RWPE2 (cell line): ENCODE measurements around the gene ARL17B.
A peak's percentile ranks its signal among the peaks of the same experiment; 100 is the strongest.
"Not testable (repeated sequence)": the region's sequence is repeated elsewhere in the genome, so short reads cannot be mapped to it uniquely, and the experiment has no call there.

ENCODE experiments used
- ATAC-seq: fragments of 200-7000 bp; cut with Tn5 transposase; 3 replicates; pipeline ENCODE4 v1.9.1; 2021; ENCODE audit warnings: low read depth
- DNase-seq: peaks from one replicate; pipeline ENCODE4 v3.0.0-alpha.2; 2020; ENCODE audit warnings: low spot score
- H3K27ac ChIP-seq: fragments of 450-650 bp; 2 replicates; pipeline ENCODE4 v1.5.1; 2017; ENCODE audit warnings: mild to moderate bottlenecking; ENCODE audit not compliant: poor library complexity, severe bottlenecking
- H3K27me3 ChIP-seq: fragments of 250-450 bp; sonication (Bioruptor Pico); 2 replicates; pipeline ENCODE4 v1.5.1; 2021; ENCODE audit warnings: mild to moderate bottlenecking, moderate library complexity; ENCODE audit not compliant: insufficient read depth, poor library complexity, severe bottlenecking
- H3K36me3 ChIP-seq: fragments of 250-450 bp; sonication (Bioruptor Pico); 2 replicates; pipeline ENCODE4 v1.5.1; 2020; ENCODE audit warnings: low read depth, mild to moderate bottlenecking, moderate library complexity
- H3K4me1 ChIP-seq: fragments of 250-450 bp; sonication (Bioruptor Pico); 2 replicates; pipeline ENCODE4 v1.5.1; 2021; ENCODE audit warnings: mild to moderate bottlenecking, moderate library complexity; ENCODE audit not compliant: insufficient read depth, poor library complexity, severe bottlenecking
- H3K4me3 ChIP-seq: fragments of 250-450 bp; sonication (Bioruptor Pico); 2 replicates; pipeline ENCODE4 v1.5.1; 2021; ENCODE audit warnings: mild to moderate bottlenecking, moderate library complexity; ENCODE audit not compliant: severe bottlenecking
- H3K9me3 ChIP-seq: fragments of 250-450 bp; sonication (Bioruptor Pico); 2 replicates; pipeline ENCODE4 v1.5.1; 2021; ENCODE audit warnings: mild to moderate bottlenecking, moderate library complexity; ENCODE audit not compliant: severe bottlenecking
- CTCF ChIP-seq: fragments of 450-650 bp; IDR thresholded peaks from one replicate; pipeline ENCODE4 v1.5.1; 2017; ENCODE audit warnings: mild to moderate bottlenecking, moderate library complexity; ENCODE audit not compliant: poor library complexity, severe bottlenecking

Gene ARL17B

GRCh38 chr17:46262271-46262670, 99.3 kb downstream of the ARL17B start:
- Histone ChIP-seq H3K27me3 (no peaks in the 10 kb centered on the region), H3K36me3 (no peaks in the 10 kb centered on the region), H3K4me1 (peaks cover 17% of the 10 kb centered on the region), H3K27ac (no peak overlapping the region), H3K9me3 (no peaks in the 10 kb centered on the region), H3K4me3 (no peak overlapping the region)
- TF ChIP-seq CTCF, result no peak
- DNase-seq (no peak), ATAC-seq (no peak)

- ATAC-seq, result peak; percentile 40
- not testable (repeated sequence) for H3K4me3 ChIP-seq, H3K27me3 ChIP-seq, DNase-seq, H3K36me3 ChIP-seq, H3K27ac ChIP-seq, H3K9me3 ChIP-seq
- peak; percentile 11 for TF ChIP-seq CTCF
- H3K4me1 ChIP-seq, result peaks cover 13% of the 10 kb centered on the region
These were observed 101.5 kb downstream of the ARL17B start for GRCh38 chr17:46259845-46260661.

DNA sequence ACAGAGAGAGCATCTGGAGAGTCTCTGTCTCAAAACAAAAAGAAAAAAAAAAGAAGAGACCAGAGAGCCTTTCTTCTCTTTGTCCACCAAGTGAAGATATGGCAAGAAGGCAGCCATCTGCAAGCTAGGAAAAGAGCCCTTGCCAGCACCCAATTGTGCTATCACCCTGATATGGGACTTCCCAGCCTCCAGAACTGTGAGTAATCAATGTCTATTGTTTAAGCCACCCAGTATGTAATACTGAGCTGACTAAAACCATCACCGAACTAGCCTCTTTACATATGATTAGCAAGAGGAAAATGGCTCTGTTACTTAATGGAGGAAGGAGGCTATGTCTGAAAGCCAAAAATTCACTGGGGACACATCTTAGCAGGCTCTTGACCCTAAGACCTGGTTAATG, 105.2 kb downstream of the ARL17B start:
- not testable (repeated sequence) for H3K4me1 ChIP-seq, H3K36me3 ChIP-seq, H3K27me3 ChIP-seq, H3K9me3 ChIP-seq, H3K27ac ChIP-seq, ATAC-seq, DNase-seq, H3K4me3 ChIP-seq

DNA sequence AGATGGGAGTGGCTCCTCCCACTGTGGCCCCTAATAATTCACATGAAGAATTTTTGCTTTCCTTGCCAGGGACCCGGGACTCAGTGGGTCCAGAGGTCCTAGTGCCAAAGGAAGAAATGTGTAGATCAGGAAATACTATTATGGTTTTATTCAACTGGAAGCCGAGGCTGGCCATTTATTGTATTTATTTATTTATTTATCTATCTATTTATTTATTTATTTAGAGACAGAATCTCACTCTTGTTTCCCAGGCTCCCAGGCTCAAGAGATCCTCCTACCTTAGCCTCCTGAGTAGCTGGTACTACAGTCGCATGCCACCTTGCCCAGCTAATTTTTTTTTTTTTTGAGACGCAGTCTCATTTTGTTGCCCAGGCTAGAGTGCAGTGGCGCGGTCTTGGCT, 107.4 kb downstream of the ARL17B start:
- H3K27ac ChIP-seq, H3K4me1 ChIP-seq, H3K27me3 ChIP-seq, H3K4me3 ChIP-seq, ATAC-seq, DNase-seq, H3K36me3 ChIP-seq, H3K9me3 ChIP-seq: not testable (repeated sequence)

DNA sequence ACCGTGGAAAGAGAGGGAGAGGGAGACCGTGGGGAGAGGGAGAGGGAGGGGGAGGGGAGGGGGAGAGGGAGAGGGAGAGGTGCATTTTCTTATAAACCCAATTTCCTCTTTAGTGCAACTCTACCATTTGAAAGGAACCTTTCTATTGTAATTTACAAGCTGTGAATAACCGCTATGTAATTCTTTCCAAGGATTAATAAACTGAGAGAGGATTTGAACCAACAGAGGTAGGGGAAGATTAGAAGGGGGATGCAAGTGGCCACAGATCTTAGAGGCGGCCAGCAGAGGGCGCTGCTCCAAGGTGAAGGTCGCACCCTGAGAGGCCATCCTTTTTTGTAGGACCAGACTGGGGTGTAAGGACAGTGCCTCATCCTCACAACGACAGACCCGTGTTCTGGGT, 107.8 kb downstream of the ARL17B start:
- H3K9me3 ChIP-seq, DNase-seq, H3K4me1 ChIP-seq, H3K27ac ChIP-seq, H3K36me3 ChIP-seq, H3K4me3 ChIP-seq, H3K27me3 ChIP-seq: not testable (repeated sequence)
- peak; percentile 67 for TF ChIP-seq CTCF
- ATAC-seq, result peak; percentile 70; the same call in 2 of the 3 replicates

- ATAC-seq, result not testable (repeated sequence)
These were observed 108.8 kb downstream of the ARL17B start for GRCh38 chr17:46252804-46253203.

GRCh38 chr17:46249153-46249552, 112.4 kb downstream of the ARL17B start:
- H3K9me3 ChIP-seq, H3K36me3 ChIP-seq, H3K27ac ChIP-seq, H3K27me3 ChIP-seq, DNase-seq, H3K4me1 ChIP-seq, H3K4me3 ChIP-seq, ATAC-seq: not testable (repeated sequence)

More at GRCh38 chr17:46252804-46253203, 108.8 kb downstream of the ARL17B start:
- H3K27me3 ChIP-seq, H3K4me1 ChIP-seq, H3K4me3 ChIP-seq, DNase-seq, H3K36me3 ChIP-seq, H3K9me3 ChIP-seq, H3K27ac ChIP-seq: not testable (repeated sequence)

DNA sequence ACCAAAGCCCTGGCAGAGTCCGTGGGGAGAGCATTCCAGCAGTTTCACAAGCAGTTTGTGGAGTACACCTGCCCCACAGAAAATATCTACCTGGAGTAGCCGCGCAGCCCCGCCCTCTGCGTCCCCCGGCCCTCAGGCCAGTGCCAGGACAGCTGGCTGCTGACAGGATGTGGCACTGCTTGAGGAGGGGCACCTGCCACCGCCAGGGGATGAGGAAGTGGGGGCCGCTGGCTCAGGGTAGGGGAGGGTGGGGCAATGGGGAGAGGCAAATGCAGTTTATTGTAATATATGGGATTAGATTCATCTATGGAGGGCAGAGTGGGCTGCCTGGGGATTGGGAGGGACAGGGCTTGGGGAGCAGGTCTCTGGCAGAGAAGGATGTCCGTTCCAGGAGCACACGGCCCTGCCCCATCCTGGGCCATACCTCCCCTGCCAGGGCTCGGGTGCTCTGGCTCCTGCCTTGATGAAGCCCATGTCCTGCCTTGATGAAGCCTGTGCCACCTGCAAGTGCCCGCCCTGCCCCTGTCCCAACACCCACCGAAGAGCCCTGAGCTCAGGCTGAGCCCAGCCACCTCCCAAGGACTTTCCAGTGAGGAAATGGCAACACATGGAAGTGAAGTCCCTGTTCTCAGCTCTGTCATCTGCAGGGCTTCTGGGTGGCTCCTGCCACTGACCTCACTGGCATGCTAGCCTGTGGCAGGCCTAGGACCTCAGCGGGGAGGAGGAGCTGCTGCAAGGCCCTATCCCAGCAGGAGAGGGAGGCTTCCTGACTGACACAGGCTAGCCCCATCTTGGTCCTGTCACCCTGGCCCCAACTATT, 116.4 kb downstream of the ARL17B start:
- ATAC-seq, result peak; percentile 17; the same call in 2 of the 3 replicates
- H3K4me1 ChIP-seq, H3K27ac ChIP-seq, H3K9me3 ChIP-seq, DNase-seq, H3K36me3 ChIP-seq, H3K4me3 ChIP-seq, H3K27me3 ChIP-seq: not testable (repeated sequence)
